Fibroblast of gingiva (primary cell): Measurements from ENCODE around the gene SOS1.
"Not testable (repeated sequence)": the region's sequence is repeated elsewhere in the genome, so short reads cannot be mapped to it uniquely, and the experiment has no call there.

Source experiments
- DNase-seq: peaks from one replicate; pipeline ENCODE4 v3.0.0-alpha.2; 2011; ENCODE audit warnings: low read depth

SOS1 gene

GRCh38 chr2:39099870-39100728 lies 20.8 kb downstream of the SOS1 start:
- no peak for DNase-seq

GRCh38 chr2:39099310-39099869 lies 21.5 kb downstream of the SOS1 start:
- DNase-seq = no peak

- DNase-seq = no peak
Observed at GRCh38 chr2:39095624-39096023, 25.2 kb downstream of the SOS1 start.

GRCh38 chr2:39094717-39095363 lies 26.0 kb downstream of the SOS1 start:
- DNase-seq = peak; percentile 63

GRCh38 chr2:39093218-39093898 lies 27.5 kb downstream of the SOS1 start:
- DNase-seq = no peak

GRCh38 chr2:39091543-39091942 lies 29.3 kb downstream of the SOS1 start:
- DNase-seq = no peak

GRCh38 chr2:39091063-39091462 lies 29.8 kb downstream of the SOS1 start:
- no peak for DNase-seq

GRCh38 chr2:39080152-39080551 lies 40.7 kb downstream of the SOS1 start:
- DNase-seq = no peak

- DNase-seq = no peak
Observed at GRCh38 chr2:39069890-39070465, 50.9 kb downstream of the SOS1 start.

GRCh38 chr2:39069136-39069515 lies 51.7 kb downstream of the SOS1 start:
- DNase-seq = no peak

GRCh38 chr2:39068299-39069135 lies 52.3 kb downstream of the SOS1 start:
- no peak for DNase-seq

GRCh38 chr2:39065616-39066015 lies 55.2 kb downstream of the SOS1 start:
- no peak for DNase-seq

GRCh38 chr2:39062320-39062719 lies 58.5 kb downstream of the SOS1 start:
- no peak for DNase-seq

- DNase-seq = no peak
Observed at GRCh38 chr2:39061280-39061679, 59.6 kb downstream of the SOS1 start.

GRCh38 chr2:39059366-39059952 lies 61.4 kb downstream of the SOS1 start:
- peak; percentile 36 for DNase-seq

GRCh38 chr2:39058101-39058500 lies 62.8 kb downstream of the SOS1 start:
- no peak for DNase-seq

- DNase-seq = not testable (repeated sequence)
Observed at GRCh38 chr2:39052665-39053064, 68.2 kb downstream of the SOS1 start.

GRCh38 chr2:39050109-39050508 lies 70.7 kb downstream of the SOS1 start:
- no peak for DNase-seq

- DNase-seq = no peak
Observed at GRCh38 chr2:39039072-39039471, 81.8 kb downstream of the SOS1 start.

GRCh38 chr2:39033980-39034379 lies 86.9 kb downstream of the SOS1 start:
- DNase-seq = peak; percentile 18

GRCh38 chr2:39027421-39027820 lies 93.4 kb downstream of the SOS1 start:
- no peak for DNase-seq
